ENCODE data around the gene LIFR.

GRCh38 chr5:38463634-38464521 lies 92.6 kb downstream of the LIFR start:
- peak; percentile 62 to 92 for TF ChIP-seq EP300 (IDR thresholded peaks at IDR 0.05; ENCODE audit: borderline replicate concordance in 1 of 2, low read depth in 1 of 2, low read length in 1 of 2)
- peak; percentile 57; the same call in 1 of the 2 replicates for TF ChIP-seq ZBTB33 (IDR thresholded peaks at IDR 0.05; ENCODE audit: borderline replicate concordance, low read depth)

Measured in SK-N-SH (cell line).